ENCODE results near the gene MAPK8IP1.
A peak's percentile ranks its signal among the peaks of the same experiment; 100 is the strongest.

MAPK8IP1 gene

DNA sequence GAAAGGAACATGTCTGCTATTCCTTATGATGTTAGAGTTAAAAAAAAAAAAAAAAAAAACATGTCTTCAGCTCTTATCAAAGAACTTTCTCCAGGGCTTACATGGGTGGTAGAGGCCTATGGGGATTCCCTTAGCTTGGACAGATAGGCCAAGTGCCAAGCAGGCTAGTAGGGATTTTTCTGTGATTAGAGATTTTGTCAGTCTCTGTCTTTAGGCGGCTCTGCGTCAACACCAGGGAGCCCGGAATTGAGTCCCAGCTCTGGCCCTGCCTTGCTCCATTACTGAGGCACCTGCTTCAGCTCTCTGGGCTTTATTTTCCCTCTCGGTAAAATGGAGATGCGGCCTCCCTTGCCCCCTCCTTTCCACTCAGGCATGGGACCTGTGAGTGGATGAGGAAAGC lies 25.1 kb upstream of the MAPK8IP1 start:
- DNase-seq = no peak

DNA sequence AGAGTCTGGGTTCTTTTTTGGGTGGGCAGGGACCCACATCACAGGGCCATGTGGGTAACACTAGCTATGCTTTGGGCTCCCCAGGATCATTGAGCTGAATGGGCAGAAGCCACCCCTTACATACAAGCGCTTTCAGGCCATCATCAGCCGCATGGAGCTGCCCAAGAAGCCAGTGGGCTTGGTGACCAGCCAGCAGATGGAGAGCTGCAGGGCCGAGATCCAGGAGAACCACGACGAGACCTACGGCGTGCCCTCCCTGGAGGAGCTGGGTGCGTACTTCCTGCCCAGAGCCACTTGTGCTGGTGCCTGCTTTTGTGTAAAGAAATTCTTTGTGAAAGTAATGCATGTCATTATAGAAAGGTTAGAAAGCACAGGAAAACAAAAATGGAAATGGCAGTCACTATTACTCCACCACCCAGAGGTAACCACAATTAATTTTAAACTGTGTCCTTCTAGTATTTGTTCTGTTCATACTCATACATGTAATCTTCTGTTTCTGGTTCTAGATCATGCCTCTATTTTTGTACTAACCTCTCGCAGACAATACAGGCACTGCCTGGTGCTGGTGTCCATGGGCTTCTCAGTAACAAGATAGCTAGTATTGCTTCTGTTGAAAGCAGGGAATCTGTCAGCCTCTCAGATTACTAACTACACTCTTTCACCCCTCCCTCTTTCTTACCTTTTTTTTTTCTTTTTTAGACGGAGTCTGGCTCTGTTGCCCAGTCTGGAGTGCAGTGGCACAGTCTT lies 24.5 kb upstream of the MAPK8IP1 start:
- DNase-seq = no peak

DNA sequence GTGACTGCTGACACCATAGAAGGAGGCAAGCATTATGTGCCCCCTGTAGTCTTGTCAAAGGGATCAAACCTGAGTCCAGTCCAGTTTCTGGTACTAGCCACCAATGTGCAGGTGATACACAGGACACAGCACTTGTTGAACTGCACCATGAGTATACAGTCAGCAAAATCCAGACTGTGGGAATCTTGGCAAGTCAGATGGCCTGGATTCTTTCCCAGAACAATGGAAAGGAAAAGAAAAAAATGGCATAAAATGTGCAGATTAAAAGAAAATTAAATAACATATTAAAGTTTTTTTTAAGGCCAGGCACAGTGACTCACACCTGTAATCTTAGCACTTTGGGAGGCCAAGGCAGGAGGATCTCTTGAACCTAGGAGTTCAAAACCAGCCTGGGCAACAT lies 21.4 kb upstream of the MAPK8IP1 start:
- DNase-seq = no peak

DNA sequence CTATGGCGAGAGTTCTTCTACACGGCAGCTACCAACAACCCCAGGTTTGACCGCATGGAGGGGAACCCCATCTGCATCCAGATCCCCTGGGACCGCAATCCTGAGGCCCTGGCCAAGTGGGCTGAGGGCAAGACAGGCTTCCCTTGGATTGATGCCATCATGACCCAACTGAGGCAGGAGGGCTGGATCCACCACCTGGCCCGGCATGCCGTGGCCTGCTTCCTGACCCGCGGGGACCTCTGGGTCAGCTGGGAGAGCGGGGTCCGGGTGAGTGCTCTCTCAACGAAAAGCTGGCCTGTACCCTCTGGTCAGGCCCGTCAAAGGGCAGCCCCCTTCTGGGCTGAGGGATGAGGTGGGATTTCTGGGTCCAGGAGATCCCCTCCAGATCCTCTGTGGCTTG lies 15.9 kb upstream of the MAPK8IP1 start:
- DNase-seq = no peak

DNA sequence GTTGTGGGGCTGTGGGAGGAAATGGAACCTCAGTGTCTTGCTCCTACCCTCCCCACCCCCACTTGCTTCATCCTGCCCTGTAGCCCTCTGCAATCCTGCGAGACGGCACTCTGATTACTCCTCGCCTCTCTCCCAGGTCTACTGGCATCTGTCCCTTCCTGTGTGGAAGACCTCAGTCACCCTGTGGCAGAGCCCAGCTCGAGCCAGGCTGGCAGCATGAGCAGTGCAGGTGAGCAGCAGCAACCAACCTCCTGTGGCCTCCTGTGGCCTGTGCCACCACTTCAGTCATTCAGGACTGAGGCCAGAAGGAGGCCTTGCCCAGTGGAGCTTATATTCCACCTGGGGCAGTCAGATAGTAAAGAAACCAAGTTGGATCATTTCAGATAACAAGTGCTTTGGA lies 14.7 kb upstream of the MAPK8IP1 start:
- no peak for DNase-seq

DNA sequence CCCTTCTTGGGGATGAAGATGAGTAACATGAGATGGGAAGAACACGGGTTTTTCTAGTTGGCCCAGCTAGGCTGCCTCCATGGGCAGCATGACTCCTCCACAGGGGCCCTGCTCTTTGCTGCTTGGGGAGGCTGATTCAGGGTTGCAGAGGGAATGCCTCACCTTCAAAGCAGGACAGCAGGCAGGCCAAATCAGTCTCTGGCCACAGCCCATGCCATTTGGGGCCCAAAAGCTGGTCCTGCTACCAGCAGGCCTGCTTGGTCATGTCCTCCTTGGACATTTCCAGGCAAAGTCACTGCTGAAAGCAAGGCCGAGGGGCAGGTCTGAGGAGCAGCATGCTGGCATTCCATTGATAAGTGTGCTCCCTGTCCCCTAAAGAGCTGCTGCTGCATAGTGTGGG lies 13.8 kb upstream of the MAPK8IP1 start:
- DNase-seq = no peak

DNA sequence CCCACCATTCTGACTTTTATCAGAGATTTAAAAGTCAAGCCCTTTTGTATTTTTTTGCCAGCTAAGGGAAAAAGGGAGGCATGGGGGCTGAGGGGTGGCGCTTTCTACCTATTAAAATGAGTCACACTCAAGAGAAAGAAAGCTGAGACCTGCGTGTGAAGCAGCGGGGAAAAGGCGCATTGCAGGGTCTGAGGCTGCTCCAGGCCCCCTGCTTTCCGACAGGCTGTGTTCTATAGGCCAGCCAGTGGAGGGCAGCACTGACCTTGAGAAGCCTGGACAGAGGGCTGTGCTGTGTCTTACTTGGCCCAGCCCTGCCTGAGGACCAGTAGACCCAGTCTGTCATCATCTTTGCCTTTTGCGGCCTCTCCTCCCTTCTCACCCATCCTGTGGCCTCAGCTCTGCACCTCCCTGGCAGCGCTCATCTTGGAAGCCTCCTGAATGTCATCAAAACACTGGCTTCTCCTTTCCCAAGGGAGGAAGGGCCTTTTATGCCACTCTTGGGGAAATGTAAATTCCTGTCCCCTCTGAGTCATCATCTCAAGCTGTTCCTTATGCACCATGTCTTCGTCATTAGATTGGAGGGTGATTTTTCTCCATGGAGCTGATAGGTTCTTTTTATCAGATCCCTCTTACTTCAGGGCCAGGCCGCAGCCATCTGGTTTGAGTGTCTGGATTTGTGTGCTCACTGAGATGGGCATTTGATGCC lies 12.6 kb upstream of the MAPK8IP1 start:
- DNase-seq = peak; percentile 50

DNA sequence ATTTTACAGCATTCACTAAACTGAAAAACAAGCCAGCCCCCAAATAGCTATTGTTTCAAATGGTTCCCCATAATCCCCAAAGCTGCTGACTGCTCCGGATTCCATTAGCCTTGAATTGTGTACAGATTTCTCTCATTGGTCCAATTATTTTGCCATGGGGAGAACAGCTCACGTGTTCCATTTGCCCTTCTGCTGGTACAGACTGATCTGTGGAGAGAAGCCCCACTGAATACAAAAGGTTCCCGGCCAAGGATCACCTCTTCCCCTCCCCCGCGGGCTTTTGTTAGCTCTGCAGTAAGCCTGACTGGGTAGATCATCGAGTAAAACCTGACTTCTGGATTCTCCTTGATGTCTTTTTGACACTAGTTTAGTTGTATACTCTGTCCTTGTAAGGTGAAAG lies 9.1 kb upstream of the MAPK8IP1 start:
- no peak for DNase-seq

DNA sequence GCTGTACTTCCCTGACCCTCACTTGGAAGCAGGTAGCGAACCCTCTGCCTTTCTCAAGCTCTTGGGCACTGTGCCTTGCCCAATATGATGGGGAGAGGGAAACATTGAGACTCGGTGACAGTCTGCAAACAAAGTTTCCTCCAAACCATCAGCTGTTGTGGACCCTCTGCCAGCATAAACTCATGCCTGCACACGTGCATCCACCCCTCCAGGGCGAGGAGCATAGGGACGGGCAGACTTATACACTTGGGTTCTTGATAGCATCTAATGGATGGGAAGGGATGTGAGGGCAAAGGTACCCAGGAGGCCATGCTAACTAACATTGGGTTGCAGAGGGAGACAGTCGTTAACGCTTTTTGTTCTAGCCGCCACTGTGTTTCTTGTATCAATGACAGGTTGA lies 8.2 kb upstream of the MAPK8IP1 start:
- DNase-seq = no peak

DNA sequence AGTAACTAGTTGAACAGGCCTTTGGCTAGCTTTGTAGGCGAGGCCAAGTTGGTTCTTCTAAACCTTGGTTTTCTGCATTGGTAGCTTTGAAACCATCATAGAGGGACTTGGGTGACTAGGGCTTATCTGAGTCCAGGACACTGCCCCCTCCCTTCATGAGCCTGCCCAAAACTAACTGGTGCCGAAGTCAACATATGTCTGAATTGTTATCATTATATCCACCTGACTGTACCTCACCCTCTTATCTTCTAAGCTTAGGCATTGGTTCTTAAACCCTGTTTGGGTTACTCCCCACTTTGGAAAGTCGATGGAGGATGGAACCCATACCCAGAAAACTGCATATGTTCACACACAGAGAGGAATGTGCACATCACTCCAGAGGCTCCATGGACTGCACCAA lies 7.6 kb upstream of the MAPK8IP1 start:
- DNase-seq = no peak

DNA sequence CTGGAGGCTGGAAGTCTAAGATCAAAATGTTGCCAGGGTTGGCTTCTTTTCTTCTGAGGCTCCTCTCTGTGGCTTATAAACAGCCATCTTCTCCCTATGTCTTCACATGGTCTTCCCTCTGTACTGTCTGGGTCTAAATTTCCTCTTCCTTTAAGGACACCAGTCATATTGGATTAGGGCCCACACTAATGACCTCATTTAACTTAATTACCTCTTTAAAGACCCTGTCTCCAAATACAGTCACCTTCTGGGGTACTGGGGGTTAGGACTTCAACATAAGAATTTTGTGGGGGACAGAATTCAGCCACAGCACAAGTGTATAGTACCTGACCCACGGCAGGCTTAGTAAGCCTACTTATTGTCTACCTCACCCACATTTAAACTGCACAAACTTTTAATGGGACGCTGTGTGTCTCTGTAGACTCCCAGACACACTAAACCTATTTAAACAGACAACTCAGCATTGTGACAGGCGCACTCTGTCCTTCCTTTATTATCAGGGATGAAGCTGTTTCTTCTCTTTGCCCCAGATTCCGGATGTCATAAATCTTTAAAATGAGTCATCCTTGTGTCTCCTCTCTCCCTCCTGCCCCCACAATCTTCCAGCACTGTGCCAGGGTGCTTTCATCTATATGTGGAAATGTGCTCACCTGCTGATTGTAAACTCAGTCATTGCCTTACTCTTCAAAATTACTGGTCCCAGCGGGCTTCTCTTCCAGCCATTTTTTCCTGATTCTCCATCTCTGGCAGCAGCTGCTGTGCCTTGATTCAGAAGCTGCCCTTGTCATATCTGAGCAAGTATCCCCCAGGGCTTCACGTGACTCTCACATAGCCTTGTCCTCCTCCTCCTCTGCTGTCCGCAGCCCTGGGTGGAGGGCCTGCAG lies 5.4 kb upstream of the MAPK8IP1 start:
- no peak for DNase-seq

DNA sequence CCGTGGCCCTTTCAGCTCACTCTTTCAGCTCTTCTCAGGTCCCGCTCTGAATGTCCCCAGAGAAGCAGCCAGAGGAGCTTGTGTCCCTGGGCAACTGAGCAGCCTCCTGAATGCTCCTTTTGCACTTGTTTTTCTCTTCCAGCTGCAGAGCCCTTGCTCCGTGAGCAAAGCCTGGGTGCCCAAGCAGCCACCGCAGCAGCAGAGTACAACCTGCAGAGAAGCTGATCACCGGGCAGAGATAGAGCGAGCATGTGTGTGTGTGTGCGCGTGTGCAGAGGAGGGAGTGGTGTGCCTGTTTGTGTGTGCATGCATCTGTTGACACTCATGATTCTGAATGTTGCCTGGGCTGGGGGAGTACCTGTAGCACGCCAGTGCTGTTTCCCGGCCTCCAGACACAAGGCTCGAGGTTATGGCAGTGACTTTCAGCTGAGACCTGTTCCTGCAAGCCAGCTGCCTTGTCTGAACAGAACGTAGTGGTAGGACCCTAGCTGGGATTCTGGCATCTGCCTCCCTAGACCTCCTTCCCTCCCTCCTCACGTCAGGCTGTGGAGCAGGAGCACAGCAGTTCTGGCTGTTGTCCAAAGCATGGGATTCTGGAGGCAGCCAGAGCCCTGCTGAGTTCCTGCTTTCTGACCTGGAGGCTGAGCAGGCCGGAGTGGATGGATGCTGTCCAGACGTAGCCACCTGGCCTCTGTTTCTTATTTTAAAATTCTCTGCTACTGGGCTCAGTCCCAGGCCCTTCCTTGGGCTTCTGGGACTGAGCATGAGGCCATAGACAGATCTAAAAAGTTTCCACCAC lies 4.5 kb upstream of the MAPK8IP1 start:
- DNase-seq = no peak

DNA sequence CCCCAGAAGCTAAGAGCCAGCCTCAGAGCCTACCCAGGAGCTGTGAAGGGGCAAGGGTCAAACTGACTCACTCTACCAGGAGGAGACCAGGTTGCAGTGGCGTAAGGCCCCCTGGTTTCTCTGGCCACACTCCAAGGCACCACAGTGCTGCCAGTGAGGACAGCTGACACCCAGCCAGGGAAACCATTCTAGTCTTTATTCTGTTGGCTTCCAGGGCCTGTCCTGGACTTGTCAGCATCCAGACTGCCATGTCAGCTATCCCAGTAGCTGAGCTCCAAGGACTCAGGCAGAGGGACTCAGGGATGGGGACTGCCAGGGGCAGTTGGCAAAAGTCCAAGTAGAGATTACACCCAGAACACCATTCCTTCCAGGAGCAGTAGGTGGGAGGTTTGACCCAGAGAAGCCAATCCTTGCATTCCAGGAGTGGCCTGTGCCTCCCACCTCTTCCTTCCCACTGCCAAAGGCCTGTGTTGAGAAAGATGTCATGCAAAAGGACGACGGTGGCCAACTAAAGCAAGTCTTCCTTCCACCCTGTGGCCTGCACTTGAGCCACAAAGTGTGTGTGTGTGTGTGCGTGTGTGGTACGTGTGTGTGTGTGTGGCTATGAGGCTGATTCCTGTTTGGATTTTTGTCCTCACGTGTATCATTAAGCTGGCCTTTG lies 3.6 kb upstream of the MAPK8IP1 start:
- no peak for DNase-seq

DNA sequence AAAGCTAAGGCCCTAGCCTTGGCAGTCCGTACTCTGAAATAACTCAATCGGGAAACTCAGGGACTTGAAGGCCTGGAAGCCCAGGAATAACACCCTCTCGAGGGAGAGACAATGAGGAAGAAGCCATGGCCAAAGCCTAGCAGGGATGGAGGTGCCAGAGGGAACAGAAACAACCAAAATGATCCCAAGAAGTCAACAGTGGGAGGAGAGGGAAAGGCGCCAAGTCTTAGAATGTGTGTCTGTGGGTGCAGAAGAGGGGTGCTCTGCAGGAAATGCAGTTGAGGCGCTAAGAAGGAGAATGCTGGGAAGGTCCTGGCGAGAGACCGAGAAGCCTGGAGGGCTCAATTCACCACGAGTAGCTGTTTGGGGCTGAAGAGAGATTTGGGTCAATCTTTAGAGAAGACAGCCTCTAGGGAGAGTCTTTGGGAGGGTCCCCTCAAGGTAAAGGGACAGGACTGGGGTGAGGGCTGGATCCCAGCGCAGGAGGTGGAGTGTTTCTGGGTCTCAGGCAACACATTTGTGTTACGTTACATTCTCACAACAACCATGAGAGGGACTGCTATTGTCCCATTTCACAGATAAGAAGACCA lies 760 bp upstream of the MAPK8IP1 start:
- DNase-seq = no peak

DNA sequence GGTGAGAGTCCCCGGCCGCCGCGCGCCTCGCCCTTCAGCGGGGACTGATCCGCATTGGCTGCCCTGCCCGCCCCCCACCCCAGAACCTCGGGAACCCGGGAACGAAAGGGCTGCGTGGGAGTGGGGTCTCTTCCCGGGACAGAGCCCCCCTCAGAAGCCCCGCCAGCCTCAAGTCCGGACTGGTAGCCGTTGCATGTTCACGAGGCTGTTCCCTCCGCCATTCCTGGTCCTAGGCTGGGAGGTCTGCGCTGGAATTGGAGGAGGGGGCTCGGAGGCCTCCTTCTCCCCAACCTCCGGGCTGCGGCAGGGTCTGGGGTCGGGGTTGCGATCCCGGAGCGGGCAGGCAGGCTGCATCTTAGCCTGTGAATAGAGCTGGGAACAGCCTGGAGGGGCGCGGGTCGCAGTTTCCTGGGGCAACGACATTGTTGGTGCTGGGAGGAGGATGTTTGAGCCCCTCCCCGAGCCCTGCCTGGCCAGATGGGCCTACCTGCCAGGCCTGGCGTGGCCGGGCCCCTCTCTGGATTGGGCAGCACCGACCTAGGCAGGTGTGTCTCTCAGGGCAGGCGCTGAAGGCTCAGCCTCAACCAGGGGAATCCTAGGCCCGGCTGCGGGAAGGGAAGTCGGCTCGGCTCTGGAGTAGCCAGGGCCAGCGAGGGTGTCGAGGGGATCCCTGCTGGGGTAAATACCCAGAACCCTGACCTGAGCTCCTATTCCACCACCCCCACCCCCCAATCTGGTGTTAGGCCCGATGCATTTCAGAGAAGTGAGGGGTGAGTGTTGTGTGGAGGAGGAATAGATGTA lies 670 bp downstream of the MAPK8IP1 start:
- DNase-seq = no peak

DNA sequence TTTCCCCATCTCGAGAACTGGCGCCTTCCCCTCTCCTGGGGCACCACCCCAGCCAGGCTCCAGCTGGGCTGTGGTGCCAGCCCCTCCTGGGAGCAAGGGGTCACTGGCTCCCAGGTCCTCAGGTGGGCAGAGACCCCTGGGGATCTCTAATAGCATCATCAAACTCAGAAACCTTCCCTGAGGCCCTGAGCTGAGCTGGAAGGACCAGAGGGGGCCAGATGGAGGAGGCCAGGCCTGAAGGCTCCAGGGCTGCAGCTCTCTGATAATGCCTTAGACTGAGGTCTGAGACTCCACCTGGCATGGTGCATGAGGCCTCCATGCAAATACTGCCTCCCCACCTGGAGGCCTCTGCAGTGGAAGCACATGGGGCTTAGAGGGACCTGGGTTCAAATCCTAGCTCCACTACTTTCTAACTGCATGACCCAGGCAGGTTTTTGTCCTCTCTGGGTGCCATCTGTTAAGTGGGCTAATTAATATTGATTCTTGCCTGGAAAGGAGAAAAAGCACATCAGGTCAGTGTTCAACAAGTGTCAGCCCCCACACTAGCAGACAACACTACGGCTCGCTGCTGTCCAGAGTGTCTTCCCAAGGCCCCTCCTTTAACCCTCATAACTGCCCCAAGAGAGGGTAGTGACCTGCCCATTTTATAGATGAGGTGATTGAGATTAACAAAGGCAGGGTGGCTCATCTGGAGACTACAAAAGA lies 1.5 kb downstream of the MAPK8IP1 start:
- no peak for DNase-seq

DNA sequence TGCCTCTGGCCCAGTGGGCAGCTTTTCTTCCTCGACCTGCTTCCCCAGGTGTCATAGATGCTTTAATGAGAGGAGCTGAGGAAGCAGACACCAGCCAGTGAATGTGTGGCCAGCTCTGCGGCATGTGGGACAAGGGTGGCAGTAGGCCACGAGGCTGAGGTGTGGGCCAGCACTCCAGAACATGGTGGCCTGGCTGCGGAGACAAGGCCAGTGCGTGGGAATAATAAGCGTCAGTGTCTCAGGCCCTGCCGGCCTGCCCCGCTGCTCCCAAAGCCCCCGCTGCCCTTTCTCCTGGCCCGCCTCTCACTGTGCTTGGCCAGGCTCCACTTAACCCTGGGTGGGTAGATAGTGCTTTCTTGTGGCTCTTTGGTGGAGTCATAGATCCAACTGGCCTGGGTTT lies 2.1 kb downstream of the MAPK8IP1 start:
- no peak for DNase-seq

DNA sequence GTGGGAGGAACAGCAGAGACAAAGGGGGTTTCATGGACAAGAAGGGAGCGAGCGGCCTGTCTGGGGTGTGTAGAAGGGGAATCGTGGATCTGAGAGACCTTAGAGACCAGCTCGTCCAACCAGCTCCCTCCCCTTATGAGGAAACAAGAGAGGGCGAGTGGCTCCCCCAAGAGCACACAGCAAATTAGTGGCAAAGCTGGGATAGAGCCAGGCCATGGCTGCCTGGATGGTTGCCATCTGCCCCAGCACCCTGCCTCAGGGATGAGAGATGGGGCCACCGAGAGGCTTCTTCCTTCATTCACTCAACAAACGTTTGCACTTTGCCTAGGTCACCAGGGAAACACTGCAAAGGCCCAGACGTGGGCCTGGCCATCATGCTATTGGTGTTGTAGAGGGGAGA lies 4.1 kb downstream of the MAPK8IP1 start:
- DNase-seq = no peak

DNA sequence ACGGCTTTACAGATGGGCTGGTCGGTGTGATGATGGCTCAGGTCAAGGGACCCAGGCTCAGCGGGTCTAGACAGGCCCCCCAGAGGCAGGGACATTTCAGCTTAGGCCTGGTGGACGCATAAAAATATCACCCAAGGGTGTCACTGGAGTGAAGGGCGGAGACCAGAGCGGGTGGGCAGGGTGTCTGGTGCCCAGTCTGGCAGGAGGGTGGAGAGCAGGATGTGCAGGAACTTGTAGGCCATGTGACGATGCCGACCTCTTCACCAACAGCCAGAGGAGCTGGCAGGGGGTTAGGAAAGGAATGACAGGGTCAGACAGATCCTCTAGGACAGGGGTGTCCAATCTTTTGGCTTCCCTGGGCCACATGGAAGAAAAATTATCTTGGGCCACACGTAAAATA lies 4.5 kb downstream of the MAPK8IP1 start:
- DNase-seq = no peak

DNA sequence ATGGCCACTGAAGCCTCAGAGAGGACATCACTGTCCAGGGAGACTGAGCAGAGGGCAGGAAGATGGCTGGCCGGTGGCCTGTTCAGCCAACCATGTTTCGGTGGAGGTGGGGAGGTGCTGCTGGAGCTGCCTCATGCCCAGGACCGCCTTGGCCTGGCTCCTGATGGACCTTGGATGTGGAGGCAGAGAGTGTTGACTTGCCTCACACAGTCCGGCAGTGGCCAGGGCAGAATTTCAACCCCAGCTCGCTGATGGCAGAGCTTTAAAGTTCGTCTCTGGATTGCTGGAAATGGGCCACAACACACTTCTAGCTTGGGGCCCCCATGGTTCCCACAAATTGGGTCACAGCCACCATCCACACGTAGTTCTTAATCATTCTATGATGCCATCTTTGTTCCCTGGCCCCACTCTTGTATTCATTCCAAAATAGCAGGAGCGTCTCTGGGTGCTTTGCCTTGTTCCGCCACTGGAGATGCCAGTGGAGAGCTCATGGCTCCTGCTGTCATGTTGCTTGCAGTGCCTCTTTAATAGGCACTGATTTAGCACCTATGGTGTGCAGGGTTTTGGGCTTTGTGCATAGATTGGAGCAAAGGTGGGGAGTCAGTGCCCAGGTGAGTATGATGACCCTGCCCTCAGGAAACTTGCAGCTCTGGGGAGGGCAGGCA lies 5.6 kb downstream of the MAPK8IP1 start:
- no peak for DNase-seq
